AG09309 (cell line): ENCODE data around the gene IL1A.

Experiments
- DNase-seq: peaks from one replicate; pipeline ENCODE4 v3.0.0-alpha.2; 2010; ENCODE audit warnings: low read depth
- H3K4me3 ChIP-seq: 2 replicates; pipeline ENCODE4 v1.5.1; 2011; ENCODE audit warnings: mild to moderate bottlenecking, low read depth, low read length, moderate library complexity; ENCODE audit not compliant: control insufficient read depth
- TF ChIP-seq, protein P1 (sequence below): IDR thresholded peaks from 2 replicates; pipeline ENCODE4 v1.5.1; 2011; ENCODE audit warnings: mild to moderate bottlenecking, low read depth, low read length, inconsistent platforms; ENCODE audit not compliant: insufficient read depth, control insufficient read depth; ENCODE audit errors: missing control alignments

The IL1A gene

DNA sequence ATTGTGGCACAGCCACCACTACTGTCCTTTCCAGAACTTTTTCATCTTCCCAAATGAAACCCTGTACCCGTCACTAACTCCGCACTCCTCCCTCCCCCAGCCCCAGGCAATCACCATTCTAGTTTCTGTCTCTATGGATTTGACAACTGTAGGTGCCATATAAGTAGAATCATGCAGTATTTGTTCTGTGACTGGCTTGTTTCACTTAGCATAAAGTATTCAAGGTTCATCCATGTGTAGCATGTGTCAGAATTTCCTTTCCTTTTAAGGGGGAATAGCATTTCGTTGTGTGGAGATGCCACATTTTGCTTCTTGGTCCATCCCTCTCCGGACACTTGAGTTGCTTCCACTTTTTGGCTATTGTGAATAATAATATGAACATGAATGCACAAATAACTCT lies 19.0 kb downstream of the IL1A start:
- TF ChIP-seq, protein P1, sequence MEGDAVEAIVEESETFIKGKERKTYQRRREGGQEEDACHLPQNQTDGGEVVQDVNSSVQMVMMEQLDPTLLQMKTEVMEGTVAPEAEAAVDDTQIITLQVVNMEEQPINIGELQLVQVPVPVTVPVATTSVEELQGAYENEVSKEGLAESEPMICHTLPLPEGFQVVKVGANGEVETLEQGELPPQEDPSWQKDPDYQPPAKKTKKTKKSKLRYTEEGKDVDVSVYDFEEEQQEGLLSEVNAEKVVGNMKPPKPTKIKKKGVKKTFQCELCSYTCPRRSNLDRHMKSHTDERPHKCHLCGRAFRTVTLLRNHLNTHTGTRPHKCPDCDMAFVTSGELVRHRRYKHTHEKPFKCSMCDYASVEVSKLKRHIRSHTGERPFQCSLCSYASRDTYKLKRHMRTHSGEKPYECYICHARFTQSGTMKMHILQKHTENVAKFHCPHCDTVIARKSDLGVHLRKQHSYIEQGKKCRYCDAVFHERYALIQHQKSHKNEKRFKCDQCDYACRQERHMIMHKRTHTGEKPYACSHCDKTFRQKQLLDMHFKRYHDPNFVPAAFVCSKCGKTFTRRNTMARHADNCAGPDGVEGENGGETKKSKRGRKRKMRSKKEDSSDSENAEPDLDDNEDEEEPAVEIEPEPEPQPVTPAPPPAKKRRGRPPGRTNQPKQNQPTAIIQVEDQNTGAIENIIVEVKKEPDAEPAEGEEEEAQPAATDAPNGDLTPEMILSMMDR, result no peak
- peak overlapping the region; percentile 89 for H3K4me3 ChIP-seq
- no peak for DNase-seq

DNA sequence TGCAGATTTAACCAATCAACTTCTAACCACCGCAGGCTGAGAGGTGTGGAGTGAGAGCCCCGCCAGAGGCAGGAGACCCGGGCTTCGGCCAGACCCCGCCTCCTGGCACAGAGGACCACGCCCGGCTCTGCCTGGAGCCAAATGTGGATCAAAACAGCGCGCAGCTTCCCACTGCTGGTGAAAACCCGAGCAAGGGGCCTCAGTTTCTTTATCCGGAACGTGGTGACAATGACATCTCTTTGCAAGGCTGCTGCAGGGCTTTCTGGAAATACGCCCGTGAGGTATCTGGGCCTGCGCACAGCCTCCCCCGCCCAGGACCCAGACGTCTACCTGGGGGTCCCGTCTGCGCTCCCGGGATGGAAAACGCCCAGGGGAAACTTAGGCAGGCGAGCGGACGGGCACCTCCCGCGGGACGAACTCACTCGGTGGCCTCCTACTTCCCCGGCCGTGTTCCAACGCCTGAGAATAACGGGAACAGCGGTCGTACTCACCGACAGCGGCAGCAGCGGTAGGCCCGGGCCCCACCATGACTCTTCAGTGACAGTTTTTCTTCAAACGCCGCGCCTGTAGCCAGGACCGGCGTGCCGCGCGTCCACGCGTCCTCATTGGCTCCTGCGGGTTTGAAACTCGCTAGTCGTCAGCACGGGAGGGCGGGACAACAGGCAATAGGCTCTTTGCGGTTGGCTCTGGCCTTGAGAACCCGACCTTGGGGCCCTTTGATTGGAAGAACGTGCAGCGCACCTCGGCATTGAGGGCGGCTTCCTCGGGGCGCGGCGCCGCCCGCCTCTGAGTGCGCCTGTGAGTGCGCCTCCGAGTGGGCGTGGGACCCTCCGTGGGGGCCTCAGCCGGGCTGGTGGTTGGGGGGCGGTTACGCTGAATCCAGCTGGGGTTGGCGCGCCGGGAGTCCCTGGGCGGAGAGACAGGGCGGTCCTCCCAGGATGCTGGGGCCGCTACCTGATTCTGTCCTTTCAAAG lies 19.9 kb downstream of the IL1A start, which contains the start of gene CKAP2L:
Gene CKAP2L (minus strand): TSS at position 539 of the 974 bp plus-strand sequence. CDS start 11 bp downstream, at position 528.
- TF ChIP-seq, protein P1, result no peak
- DNase-seq, result peak; percentile 88
- H3K4me3 ChIP-seq, result peak within 1 kb of the TSS; percentile 89

DNA sequence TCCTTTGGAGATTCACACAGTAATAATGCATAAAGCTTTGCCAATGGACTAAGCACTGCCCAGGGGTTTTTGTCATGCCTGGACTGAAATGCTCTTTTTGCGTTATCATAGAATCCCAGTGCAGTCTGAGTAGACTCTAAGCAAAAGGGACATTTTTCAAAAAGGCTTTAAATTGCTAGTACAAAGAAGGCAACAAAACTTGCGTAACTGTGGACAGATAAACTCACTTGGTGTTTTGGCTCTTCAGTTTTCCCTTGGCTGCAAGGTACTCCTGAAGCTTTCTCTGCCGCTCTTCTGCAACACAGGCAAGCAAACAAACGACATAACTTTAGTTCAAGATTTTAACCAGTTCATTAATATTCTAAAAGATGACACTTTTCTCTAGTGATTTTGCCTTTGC lies 22.0 kb downstream of the IL1A start:
- DNase-seq, result no peak
- no peak overlapping the region for H3K4me3 ChIP-seq
- TF ChIP-seq, protein P1, result no peak

DNA sequence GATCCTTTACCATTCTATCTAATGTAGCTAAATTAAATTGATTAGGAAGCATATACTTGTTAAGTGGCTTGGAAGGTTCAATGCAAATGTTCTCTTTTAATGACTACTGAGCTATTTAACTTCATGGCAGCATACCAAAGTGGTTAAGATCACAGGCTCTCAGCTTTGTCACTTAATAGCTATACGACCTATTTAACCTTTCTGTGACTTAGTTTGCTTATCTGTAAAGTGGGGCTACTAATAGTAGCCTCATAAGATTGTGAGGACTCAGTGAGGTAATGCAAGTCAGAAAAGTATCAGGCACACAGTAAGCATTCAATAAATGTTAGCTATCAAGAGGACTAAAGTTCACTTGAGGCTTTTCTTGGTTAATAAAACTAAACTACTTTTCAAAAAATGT lies 24.1 kb downstream of the IL1A start:
- TF ChIP-seq, protein P1, result no peak

DNA sequence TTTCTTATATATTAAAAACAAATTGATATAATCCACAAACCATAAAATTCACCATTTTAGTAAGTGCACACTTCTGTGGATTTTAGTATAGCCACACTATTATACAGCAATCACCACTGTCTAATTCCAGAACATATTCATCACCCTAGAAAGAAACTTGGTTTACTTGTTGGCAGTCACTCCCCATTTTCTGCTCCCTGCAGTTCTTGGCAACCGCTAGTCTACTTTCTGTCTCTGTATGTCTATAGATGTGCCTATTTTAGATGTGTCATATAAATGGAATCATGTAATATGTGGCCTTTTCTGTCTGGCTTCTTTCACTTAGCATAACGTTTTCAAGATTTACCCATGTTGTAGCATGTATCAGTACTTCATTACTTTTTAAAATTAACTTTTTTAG lies 25.6 kb downstream of the IL1A start:
- DNase-seq, result no peak
- no peak overlapping the region for H3K4me3 ChIP-seq
- TF ChIP-seq, protein P1, result no peak

More for the DNA sequence above, 24.1 kb downstream of the IL1A start:
- DNase-seq, result no peak
- no peak overlapping the region for H3K4me3 ChIP-seq

DNA sequence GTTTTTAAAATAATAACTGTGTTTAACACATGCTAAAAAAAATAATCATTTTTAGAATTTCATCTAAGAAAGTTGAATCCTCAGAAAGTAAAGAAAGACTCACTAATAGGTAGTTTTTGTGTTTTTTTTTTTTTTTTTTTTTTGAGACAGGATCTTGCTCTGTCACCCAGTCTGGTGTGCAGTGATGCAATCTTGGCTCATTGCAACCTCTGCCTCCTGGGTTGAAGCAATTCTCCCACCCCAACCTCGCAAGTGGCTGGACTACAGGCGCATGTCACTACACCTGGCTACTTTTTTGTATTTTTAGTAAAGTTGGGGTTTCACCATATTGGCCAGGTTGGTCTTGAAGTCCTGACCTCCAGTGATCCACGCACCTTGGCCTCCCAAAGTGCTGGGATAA lies 27.0 kb downstream of the IL1A start:
- no peak for DNase-seq
- no peak overlapping the region for H3K4me3 ChIP-seq
- TF ChIP-seq, protein P1, result no peak
